GM19455 (cell line): ENCODE measurements around the gene SDHAF3.
"Not testable (repeated sequence)": the region's sequence is repeated elsewhere in the genome, so short reads cannot be mapped to it uniquely, and the experiment has no call there.

Experiments
- ATAC-seq: cut with Tn5 transposase; IDR thresholded peaks from one replicate; pipeline ENCODE4 v1.9.1; 2021; ENCODE audit not compliant: unreplicated experiment

SDHAF3 gene

DNA sequence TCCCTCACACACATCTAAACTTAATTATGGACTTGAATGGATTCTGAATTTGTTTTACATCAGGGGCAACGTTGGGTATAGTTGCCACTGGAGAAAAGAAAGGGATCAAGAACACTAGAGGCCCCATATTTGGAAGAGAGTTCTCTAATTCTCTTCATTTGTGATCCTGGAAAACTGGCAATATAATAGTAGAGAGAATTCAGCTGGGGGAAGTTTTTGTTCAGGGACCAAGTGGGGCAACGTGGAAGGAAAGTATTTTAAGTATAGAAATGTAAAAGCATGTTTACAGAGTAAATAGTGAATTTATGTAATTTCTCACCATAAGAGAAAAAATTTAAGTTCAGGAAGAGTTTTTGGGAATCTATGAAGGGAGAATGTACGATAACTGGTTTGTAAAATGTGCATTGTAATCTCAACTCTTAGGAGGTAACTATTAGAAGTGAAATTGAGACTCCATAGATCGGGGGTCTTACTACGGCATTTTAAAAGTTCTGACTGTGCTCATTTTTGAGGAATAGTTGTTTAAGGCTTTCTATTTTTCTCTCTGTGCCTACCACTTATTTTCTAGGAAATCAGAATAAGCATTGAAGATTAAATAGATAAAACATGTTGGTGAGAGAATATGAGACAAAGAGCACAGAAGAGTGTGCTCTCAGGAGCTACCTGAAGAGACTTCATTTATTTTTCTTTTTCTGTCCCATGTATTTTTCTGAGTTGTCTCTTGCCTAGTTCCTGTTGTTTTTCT, 3.4 kb downstream of the SDHAF3 start:
- no peak for ATAC-seq

- not testable (repeated sequence) for ATAC-seq
Measured at GRCh38 chr7:97123115-97123514, 5.6 kb downstream of the SDHAF3 start.

GRCh38 chr7:97126483-97127171, 9.1 kb downstream of the SDHAF3 start:
- no peak for ATAC-seq

GRCh38 chr7:97128736-97129135, 11.2 kb downstream of the SDHAF3 start:
- no peak for ATAC-seq

- no peak for ATAC-seq
Measured at GRCh38 chr7:97130417-97131139, 13.1 kb downstream of the SDHAF3 start.

GRCh38 chr7:97133159-97133558, 15.7 kb downstream of the SDHAF3 start:
- ATAC-seq, result no peak

- no peak for ATAC-seq
Measured at GRCh38 chr7:97138830-97139229, 21.3 kb downstream of the SDHAF3 start.

DNA sequence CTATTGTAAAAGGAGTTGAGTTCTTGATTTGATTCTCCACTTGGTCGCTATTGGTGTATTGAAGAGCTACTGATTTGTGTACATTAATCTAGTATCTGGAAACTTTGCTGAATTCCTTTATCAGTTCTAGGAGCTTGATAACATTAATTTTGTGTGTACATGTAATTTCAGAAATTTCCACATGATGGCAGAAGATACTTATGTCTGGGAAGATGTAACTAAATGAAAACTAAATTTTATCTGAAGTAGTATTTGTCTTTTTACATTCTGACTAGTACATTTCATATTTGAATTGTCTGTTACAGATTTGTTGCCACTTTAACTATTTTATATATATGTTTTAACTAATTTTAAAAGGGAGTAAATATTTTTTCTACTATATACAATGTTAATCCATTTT, 27.6 kb downstream of the SDHAF3 start:
- ATAC-seq, result no peak

- ATAC-seq, result no peak
Measured at GRCh38 chr7:97149843-97150242, 32.3 kb downstream of the SDHAF3 start.

DNA sequence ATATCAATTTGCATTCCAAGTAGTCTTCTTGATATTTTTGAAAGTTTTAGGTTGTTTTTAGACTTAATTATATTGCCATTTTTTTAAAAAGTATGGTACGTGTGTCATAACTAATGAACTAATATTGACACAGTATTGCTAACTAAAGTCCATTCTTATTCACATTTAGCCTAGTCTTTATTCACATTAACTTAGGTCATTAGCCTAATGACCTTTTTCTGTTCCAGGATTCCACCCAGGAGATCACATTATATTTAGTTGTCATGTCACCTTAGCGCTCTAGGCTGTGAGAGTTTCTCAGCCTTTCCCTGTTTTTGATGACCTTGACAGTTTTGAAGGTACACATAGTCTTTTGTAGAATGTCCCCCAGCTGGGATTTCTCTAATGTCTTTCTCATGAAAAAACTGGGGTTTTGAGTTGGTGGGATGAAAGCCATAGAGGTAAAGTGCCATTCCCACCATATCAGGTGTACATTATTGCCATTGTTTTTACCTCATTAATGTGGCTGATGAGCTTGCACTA, 38.5 kb downstream of the SDHAF3 start:
- no peak for ATAC-seq

GRCh38 chr7:97159984-97160383, 42.5 kb downstream of the SDHAF3 start:
- ATAC-seq, result not testable (repeated sequence)

DNA sequence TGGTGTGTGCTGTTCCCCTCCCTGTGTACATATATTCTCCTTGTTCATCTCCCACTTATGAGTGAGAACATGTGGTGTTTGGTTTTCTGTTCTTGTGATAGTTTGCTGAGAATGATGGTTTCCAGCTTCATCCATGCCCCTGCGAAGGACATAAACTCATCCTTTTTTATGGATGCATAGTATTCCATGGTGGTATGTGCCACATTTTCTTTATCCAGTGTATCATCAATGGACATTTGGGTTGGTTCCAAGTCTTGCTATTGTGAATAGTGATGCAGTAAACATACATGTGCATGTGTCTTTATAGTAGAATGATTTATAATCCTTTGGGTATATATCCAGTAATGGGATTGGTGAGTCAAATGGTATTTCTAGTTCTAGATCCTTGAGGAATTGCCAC, 44.1 kb downstream of the SDHAF3 start:
- ATAC-seq, result not testable (repeated sequence)

GRCh38 chr7:97166308-97166707, 48.8 kb downstream of the SDHAF3 start:
- ATAC-seq, result no peak

DNA sequence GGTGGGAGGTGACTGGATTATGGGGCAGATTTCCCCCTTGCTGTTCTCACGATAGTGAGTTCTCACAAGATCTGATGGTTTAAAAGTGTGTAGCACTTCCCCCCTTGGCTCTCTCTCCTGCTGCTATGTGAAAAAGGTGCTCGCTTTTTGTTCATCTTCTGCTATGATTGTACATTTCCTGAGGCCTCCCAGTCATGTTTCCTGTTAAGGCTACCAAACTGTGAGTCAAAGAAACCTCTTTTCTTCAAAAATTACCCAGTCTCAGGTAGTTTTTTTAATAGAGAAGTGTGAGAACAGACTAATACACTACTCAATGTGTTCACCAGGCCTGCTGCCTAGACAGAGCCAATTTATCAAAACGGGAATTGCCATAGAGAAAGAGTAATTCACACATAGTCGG, 49.7 kb downstream of the SDHAF3 start:
- no peak for ATAC-seq

GRCh38 chr7:97167749-97168148, 50.3 kb downstream of the SDHAF3 start:
- ATAC-seq, result no peak

DNA sequence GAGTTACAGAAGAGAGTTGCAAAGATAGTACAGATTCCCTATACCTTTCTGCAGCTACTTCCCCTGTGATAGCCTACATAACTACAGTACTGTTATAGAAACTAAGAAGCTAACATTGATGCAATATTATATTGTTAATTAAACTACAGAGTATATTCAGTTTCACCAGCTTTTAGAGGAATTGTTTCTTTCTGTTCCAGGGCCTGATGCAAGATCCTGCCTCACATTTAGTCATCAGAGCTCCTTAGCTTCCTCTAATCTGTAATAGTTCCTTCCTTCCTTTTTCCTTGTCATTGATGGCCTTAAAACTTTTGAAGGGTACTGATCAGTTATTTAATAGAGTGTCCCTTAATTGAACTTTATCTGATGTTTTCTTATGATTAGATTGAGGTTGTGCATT, 56.8 kb downstream of the SDHAF3 start:
- no peak for ATAC-seq

- peak; percentile 53 for ATAC-seq
Measured at GRCh38 chr7:97179454-97180104, 62.1 kb downstream of the SDHAF3 start.

- ATAC-seq, result no peak
Measured at GRCh38 chr7:97187067-97187466, 69.6 kb downstream of the SDHAF3 start.

DNA sequence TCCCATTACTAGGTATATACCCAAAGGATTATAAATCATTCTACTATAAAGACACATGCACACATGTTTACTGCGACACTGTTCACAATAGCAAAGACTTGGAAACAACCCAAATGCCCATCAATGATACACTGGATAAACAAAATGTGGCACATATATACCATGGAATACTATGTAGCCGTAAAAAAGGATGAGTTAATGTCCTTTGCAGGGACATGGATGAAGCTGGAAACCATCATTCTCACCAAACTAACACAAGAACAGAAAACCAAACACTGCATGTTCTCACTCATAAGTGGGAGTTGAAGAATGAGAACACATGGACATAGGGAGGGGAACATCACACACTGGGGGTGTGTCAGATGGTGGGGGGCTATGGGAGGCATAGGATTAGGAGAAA, 78.7 kb downstream of the SDHAF3 start:
- not testable (repeated sequence) for ATAC-seq

- no peak for ATAC-seq
Measured at GRCh38 chr7:97198596-97198995, 81.1 kb downstream of the SDHAF3 start.

- no peak for ATAC-seq
Measured at GRCh38 chr7:97200018-97200417, 82.5 kb downstream of the SDHAF3 start.
